Measurements from ENCODE around the gene SEC14L3.

The SEC14L3 gene

DNA sequence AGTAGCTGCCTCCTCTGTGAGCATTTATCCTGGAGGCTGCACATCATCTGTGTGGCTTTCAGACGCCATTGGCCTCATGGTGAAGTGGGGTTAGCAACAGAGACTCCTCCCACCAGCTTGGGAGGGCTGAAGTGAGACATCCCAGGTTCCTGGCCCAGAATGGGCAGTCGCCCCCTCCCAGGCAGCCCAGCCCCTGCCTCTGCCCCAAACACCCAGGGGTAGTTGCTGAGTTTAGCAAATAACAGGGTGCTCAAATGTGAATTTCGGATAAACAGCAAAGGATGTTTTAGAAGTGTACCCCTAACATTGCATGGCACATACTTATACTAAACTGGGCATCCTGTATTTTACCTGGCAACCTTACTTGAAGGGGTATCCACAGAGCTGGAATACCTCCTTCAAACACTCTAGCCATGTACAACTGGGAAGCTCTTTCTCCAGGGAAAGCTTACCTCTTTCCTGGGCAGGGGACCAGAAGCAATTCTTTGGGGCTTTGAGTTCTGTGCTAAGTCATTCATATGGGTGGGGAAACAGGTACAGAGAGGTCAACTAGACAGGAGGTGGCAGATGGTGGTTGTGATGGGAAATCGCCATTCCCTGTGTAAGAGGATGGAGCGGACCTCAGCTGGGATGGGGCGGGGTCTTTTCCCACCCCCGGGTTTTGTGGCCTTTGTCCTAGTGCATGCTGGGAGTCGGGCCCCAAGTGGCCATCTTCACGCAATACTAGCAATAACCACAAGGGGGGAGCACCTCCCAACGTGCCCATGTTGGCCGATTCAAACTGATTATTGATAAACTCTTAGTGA, 27.0 kb downstream of the SEC14L3 start:
- no peak for DNase-seq (ENCODE audit: low read depth)

DNA sequence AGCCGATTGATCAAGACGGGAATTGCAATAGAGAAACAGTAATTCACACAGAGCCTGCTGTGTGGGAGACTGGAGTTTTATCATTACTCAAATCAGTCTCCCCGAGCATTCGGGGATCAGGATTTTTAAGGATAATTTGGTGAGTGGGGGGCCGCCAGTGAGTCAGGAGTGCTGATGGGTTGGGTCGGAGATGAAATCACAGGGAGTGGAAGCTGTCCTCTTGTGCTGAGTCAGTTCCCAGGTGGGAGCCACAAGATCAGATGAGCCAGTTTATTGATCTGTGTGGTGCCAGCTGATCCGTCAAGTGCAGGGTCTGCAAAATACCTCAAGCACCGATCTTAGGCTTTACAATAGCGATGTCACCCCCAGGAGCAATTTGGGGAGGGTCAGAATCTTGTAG, 30.7 kb downstream of the SEC14L3 start:
- no peak for DNase-seq (ENCODE audit: low read depth)

DNA sequence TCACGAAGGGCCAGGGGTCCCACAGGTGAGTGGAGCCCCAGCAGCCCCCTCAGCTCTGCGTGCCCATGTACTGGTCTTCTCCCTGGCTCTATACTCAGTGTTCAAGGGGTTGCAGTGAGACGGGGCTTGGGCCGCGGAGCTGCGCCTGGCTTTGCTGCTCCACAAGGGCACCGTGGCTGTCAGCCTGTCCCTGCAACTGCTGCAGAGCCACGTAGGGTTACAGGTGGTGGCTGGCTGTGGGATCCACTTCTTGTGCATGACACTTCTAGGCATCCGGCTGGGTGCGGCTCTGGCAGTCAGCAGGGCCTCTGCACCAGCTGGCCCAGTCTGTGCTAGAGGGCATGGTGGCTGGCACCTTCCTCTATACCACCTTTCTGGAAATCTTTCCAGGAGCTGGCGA, 32.0 kb downstream of the SEC14L3 start:
- no peak for DNase-seq (ENCODE audit: low read depth)

DNA sequence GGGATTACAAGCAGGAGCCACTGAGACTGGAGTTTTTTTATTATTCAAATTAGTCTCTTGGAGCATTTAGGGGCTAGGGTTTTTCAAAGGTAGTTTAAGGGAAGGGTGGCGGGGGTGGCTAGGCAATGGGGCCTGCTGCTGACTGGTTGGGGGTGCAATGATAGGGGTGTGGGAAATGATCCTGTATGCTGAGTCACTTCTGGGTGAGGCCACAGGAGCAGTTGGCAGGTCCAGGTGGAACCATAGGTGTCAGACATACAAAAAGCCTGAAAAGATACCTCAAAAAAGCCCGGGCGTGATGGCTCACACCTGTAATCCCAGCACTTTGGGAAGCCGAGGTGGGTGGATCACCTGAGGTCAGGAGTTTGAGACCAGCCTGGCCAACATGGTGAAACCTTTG, 32.6 kb downstream of the SEC14L3 start:
- DNase-seq (ENCODE audit: low read depth), result no peak

DNA sequence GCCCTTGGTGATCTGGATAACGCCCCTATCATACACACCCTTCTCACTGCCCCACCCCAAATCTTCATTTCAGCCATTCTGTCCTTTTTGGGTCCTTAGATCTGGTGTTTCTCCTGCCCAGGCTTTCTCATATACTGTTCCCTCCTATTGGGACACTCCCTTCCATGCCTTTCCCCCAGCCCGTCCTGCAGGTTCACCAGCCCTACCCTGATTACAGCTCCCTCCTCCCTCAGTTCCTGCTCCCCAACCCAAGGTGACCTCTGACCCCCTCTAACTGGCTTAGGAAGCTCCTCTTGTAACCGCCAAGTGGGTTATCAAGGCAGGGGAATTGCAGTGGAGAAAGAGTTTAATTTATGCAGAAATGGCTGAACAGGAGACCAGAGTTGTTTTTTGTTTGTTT, 33.3 kb downstream of the SEC14L3 start:
- no peak for DNase-seq (ENCODE audit: low read depth)

DNA sequence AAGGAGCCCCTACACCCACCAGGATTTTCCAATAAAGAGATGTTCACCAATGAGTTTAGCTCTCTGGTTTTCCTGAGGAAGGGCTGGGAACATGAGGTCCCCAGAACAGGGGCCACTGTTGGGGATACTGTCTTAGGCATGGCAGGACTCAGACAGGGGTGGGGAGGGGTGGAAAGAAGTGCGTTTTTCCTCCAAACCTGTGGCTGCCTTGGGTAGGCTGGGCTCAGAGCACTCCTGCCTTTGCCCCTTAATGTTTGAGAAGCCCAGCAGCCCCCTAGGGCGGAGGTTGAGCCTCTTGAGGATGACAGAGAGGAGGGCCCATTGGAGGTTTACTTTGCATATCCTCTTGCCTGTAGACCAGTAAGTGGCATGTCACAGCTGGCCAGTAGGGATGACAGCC, 35.6 kb downstream of the SEC14L3 start:
- DNase-seq (ENCODE audit: low read depth), result no peak

DNA sequence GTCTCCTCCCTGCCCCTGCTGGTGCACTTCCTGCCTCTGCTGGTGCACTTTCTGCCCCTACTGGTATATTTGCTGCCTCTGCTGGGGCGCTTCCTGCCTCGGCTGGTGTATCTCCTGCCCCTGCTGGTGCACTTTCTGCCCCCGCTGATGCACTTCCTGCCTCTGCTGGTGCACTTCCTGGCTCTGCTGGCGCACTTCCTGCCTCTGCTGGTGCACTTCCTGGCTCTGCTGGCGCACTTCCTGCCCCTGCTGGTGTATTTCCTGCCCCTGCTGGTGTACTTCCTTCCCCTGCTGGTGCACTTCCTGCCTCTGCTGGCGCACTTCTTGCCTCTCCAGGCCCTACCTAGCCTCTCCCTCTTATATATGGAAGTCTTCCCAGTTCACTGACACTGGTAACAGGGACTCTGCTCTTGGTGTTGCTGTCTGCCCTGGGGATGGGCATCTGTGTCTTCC, 36.1 kb downstream of the SEC14L3 start:
- no peak for DNase-seq (ENCODE audit: low read depth)

DNA sequence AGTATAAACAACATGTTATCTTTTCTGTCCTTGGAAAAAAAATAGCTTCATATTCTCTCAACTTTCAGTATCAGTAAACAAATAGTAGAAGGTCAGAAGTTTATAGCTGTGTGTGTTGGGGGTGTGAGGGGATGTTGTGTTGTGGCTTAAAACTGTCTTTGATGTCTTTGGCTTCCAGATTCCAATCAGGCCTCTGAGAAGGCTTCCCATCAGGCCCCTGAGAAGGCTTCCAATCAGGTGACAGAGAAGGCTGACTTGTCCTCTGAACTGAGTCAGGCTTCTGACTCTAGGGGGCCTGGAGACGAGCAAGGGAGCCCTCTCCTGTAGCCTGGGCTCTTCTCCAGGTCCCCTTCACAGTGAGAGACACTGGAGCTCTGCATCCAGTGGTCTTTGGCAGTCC, 37.0 kb downstream of the SEC14L3 start:
- DNase-seq (ENCODE audit: low read depth), result no peak

DNA sequence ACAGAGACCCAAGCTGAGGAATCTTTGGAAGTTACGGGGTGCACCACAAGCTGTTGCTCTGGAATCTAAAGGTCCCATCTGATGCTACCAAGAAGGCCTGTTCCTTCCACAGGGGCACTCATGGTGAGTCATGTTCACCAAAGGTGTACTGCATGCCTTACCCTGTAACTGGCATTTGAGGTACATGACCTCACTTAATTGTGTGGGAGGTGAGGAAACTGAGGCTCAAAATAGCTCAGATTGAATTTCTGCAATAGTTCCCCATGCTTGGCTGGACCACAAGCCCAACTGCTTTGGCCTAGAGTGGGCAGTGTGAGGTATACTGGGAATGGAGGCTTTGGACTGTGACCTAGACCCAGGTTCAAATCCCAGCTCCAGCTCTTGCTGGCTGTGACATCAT, 38.0 kb downstream of the SEC14L3 start:
- DNase-seq (ENCODE audit: low read depth), result no peak

DNA sequence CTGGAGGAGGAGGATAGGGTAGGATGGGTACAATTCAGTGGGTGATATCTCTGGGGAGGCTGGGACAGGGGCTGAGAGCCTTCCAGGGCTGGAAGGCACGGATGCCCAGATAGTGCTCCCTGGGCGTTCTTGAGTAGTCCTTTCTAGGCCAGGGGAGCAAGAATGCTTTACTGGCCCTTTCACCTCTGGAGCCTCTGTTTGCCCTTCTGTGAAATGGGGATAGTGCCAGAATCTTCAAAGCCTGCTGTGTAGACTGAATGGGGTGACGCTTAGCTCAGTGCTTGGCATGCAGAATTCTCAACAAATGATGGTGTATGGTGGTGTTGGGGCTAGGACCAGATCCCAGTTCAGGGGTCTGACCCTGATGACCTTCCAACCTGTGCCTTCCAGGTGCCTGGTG, 38.6 kb downstream of the SEC14L3 start:
- DNase-seq (ENCODE audit: low read depth), result no peak

DNA sequence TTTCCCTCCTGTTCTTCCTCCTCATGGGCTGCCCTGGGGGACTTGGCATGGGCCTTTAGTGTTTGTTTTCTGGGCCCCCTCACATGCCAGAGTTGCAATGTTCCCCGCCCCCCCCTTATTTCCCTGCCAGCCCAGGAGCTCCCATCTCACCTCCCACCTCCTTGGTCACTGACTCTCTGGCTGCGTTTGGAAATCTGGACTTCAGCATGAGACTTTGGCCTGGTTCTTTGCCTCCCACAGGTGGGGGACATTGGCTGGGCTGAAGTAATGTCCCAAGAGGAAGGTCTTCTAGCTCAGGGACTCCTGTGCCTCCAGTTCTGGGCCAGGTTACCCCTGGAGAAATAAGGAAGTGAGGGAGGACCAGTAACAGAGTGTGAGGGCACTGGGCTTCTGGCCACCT, 39.3 kb downstream of the SEC14L3 start:
- DNase-seq (ENCODE audit: low read depth), result no peak

DNA sequence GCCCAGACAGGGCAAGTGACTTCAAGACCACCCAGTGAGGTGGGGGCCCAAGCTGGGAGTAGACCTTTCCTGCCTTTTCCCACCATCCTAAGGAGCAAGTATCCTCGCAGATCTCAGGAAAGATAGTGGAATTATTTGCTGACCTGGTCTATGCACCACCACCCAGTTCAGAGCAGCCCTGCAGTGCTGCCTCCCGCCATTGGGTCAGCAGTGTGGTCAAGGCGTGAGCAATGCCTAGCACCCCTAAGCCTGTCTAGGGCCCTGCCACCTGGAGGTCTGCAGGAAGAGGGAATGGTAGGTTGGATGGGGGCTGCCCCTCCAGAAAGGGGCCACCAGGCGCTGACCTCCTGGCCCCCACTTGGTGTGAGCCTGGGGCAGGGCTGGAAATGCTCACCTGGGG, 39.7 kb downstream of the SEC14L3 start:
- no peak for DNase-seq (ENCODE audit: low read depth)

DNA sequence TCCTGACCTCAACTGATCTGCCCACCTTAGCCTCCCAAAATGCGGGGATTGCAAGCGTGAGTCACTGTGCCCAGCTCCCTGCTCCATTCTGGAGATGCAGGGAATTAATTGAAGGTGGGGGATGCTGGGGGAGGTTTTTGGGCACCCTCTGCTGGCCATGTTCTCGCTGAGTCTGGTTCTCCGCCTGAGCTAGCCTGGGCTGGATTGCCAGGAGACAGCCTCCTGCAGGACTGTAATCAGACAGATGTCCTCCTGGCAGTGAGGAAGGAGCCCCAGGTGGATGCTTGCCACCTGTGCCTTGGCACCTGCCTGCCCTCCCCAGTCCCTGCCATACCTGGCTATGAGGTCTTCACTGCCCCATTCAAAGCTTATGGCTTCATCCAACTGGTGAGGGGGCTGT, 40.9 kb downstream of the SEC14L3 start:
- no peak for DNase-seq (ENCODE audit: low read depth)

DNA sequence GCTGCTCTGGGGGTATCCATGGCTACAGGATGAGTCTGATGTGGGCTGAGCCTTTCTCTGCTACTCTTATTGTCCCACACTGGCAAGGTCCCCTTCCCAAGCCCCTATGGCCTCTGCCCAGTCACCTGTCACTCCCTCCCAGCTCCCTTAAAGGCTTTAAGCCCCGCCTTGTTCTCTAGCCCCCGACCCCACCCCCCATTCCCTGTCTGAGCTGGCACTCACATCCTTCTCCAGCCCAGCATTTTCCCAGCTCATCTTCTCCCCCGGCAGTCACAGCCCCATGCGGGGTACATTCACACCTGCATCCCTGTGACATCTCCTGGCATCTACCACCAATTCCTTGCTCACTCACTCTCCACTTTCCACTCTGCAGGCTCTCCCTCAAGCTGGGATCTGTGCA, 41.9 kb downstream of the SEC14L3 start:
- DNase-seq (ENCODE audit: low read depth), result no peak

DNA sequence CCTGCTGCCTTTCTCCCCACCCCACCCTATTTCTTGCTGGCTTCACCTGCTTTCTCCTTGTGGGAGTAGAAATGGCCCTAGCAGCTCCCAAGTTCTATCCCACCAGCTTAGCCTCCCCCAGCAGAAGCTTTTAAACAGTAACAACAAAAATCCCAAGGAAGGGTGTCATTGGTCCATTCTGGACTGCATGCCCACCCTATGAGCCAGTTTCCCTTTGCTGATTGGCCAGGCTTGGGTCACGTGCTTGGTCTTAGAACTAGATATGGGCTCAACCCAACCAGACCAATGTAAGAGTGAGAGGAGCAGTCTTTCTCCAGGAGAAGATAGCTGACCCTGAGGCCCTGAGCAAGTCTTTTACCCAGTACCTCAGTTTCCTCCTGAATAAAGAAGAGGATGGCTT, 43.9 kb downstream of the SEC14L3 start:
- no peak for DNase-seq (ENCODE audit: low read depth)

DNA sequence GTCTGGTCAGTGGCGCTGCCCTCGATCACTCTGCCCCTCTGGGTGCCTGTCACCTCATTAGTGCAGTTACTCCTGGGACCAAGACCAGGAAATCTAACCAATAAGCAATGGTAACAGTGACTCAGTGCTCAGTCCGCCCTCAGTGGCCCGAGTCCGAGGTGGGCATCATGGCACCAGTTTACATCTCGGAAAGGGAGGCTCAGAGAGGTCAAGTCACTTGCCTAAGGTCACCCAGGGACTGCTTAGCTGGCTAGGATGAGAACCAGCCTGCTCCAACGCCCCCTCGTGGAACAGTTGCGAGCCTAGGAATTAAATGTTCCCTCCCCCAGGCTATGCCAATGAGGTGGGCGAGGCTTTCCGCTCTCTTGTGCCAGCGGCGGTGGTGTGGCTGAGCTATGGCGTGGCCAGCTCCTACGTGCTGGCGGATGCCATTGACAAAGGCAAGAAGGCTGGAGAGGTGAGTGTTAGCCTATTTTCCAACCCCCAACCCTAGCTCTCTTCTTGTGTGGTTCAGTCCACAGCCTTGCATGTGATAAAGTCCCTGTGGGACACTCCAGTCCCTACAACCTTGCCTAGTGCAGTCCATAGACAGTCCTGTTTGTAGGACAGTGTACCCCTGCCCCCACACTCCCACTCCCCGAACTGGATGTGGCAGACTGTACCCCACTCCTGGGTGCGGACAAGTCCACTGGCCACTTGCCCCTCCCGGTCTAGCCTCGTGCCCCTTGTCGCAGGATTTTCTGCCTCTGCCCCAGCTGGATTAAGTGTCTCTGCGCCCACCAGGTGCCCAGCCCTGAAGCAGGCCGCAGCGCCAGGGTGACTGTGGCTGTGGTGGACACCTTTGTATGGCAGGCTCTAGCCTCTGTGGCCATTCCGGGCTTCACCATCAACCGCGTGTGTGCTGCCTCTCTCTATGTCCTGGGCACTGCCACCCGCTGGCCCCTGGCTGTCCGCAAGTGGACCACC, 45.1 kb downstream of the SEC14L3 start:
- DNase-seq (ENCODE audit: low read depth), result peak; percentile 64

DNA sequence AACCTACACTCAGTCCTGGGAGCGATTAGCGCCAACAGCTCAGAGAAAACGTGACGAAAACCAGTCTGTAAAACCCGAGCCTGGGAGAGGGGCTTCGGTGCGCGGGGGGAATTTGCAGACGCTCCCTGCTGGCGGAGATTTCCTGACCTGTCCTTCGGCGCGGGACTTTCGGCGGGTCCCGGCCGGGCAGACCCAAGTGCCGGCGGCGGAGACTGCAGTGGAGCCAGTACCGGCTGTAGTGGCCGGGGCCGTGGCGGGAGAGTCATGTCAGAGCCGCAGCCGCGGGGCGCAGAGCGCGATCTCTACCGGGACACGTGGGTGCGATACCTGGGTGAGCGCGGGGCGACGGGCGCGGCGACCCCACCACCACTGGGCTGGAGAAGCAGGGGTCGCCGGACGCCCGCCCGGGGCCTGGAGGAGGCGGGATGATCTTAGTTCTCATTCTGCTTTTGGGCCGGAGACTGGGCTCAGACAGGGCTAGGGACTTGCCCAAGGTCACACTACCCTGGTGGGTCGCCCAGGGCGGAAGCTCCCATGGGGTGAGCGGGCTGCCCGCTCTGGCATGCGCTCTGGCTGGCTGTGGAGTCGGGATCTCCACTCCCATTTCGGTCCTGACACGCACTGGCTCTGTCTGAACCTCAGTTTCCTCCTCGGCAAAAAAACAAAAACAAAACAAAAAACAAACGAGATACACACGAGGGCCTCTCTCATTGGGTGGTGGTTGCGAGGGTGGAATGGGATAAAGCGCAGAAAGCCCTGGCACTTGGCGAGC, 46.0 kb downstream of the SEC14L3 start, which contains the start of gene MTFP1:
TSS of gene MTFP1 (plus strand) at position 153 of the 772 bp plus-strand sequence. CDS start at position 265, 112 bp downstream.
- no peak for DNase-seq (ENCODE audit: low read depth)

DNA sequence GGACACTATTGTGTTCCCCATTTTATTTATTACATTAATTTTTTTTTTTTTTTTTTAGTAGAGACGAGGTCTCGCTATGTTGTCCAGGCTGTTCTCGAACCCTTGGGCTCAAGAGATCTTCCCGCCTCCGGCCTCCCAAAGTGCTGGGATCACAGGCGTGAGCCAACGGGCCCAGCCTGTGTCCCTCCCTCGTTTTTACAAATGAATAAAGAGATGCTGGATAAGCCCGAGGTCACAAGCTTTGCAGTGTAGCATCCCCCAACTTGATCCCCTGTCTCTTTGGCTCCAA, 46.5 kb downstream of the SEC14L3 start:
- DNase-seq (ENCODE audit: low read depth), result no peak

DNA sequence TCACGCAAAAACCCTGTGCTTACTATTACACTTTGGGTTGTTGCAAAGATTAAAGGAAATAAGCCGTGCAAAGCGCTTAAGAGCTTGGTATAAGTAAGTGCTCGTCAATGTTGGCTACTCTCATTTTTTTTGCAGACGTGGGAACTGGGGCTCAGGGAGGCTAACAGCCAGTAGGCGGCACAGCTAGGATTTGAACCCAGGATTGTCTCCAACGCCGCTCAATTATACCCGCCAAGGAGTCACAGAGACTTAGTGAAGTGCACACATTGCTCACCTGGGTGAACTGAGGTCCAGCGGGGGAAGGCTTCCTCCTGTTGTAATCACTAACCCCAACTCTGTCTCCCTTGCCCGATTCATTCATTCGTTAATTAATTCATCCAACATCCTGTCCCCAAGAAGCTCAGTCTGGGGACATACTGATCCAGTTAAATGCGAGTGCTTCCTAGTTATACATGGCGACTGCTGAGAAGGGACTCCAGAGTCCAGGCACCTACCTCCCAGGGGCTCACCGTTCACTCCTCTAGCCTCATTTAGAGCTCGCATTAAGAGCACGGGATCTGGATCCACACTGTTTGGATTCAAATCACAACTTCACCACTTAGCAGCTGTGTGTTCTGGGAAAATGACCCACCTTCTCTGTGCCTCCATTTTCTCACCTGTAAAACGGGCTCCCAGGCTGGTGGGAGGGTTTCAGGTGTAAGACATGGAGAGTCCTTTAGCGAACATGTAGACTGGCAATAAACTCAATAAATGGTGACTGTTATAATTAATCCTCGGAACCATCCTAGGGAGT, 47.1 kb downstream of the SEC14L3 start:
- no peak for DNase-seq (ENCODE audit: low read depth)

DNA sequence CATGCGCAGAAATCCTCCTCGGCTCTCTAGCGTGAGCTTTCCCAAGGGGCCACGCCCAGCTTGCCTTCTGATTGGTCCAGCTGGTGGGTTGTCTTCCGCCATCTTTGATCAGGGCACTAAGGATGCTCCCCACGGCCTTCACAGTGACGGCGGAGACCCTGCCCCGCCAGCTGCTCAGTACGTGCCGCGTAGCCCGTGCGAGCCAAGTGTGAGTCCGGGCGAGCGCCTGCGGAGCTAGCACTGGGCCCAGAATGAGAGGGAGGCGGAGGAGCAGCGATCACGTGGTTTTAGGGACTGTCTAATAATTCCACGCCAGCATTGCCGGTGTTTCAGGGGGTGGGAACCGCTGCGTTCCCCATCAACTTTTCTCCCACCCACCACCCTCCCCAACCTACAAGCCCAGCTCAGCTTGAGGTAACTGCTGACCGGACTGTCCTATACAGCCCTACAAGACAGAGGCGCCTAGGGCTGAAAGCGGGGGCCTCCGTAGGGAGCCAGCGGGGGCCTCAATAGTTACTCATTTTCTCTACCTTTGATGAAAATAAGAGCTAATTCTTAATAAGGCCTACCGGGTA, 47.8 kb downstream of the SEC14L3 start:
- DNase-seq (ENCODE audit: low read depth), result peak; percentile 100

DNA sequence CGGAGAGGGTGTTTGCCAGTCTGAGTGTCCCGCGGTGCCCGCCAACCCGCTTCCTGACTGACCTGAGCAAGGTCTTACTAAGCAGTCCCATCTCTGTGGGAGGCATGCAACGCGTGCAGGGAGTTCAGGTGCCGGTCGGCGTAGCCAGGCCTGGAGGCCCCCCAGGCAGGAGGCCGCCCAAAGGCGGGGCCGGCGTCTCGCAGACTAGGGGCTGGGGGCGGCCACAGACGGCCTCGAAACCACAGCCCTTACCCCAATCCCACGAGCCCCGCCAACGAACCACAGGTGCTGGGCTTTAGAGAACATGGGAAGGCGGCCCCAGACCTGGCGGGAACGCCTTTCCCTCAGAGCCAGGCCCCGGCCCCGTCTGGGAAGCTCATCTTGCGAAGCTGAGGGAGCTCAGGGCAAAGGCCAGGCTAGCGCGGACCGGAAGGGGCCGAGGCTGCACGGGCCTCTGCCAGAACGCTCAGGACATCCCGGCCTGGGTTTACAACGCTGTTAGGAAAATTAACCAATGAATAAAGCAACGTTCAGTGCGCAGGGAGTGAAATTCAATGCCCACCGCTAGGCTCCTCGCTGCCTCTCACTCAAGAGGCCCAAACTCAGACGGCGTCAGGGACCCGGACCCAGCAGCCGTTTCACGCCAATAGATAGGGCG, 48.4 kb downstream of the SEC14L3 start:
- DNase-seq (ENCODE audit: low read depth), result no peak
